HL-60 (cell line): Measurements from ENCODE around the gene GSTT2B.

ENCODE experiments used
- DNase-seq, 2 experiments: peaks; one replicate each; pipeline ENCODE4 v3.0.0-alpha.2; 2010 to 2020; ENCODE audit warnings: low read depth in 1 of 2, low spot score in 1 of 2
- H3K27ac ChIP-seq: fragments of 250-450 bp; sonication (Bioruptor Pico); replicated peaks from 2 replicates; pipeline ENCODE4 v1.5.1; 2020; ENCODE audit warnings: mild to moderate bottlenecking, moderate library complexity
- H3K27me3 ChIP-seq: fragments of 250-450 bp; sonication (Bioruptor Pico); 2 replicates; pipeline ENCODE4 v1.5.1; 2021; ENCODE audit warnings: mild to moderate bottlenecking, moderate library complexity; ENCODE audit not compliant: insufficient read depth, poor library complexity, severe bottlenecking
- H3K4me3 ChIP-seq: replicated peaks from 2 replicates; pipeline ENCODE4 v1.5.1; 2011; ENCODE audit warnings: mild to moderate bottlenecking, control low read depth, low read length; ENCODE audit not compliant: insufficient read depth
- CTCF ChIP-seq: IDR thresholded peaks from one replicate; pipeline ENCODE4 v1.5.1; 2011; ENCODE audit warnings: low read length, control low read depth, inconsistent platforms; ENCODE audit not compliant: insufficient read depth
- GABPA ChIP-seq: IDR thresholded peaks from 2 replicates; pipeline ENCODE4 v1.6.1; 2012; ENCODE audit warnings: low read depth
- POLR2AphosphoS5 ChIP-seq: IDR thresholded peaks from 2 replicates; pipeline ENCODE4 v1.6.1; 2012; ENCODE audit warnings: low read depth
- REST ChIP-seq: IDR thresholded peaks from 2 replicates; pipeline ENCODE4 v1.6.1; 2012; ENCODE audit warnings: low read depth; ENCODE audit not compliant: insufficient replicate concordance
- SPI1 ChIP-seq: IDR thresholded peaks from 2 replicates; pipeline ENCODE4 v1.6.1; 2012; ENCODE audit warnings: low read depth, mild to moderate bottlenecking, borderline replicate concordance

The GSTT2B gene

GRCh38 chr22:23911318-23911980 lies 49.5 kb downstream of the GSTT2B start:
- no peaks in the 10 kb centered on the region for H3K27me3 ChIP-seq
- H3K27ac ChIP-seq: no peak overlapping the region
- DNase-seq: no peak
- no peak for TF ChIP-seq POLR2AphosphoS5
- TF ChIP-seq REST: no peak
- TF ChIP-seq CTCF: no peak
- TF ChIP-seq SPI1: no peak
- TF ChIP-seq GABPA: no peak
- H3K4me3 ChIP-seq: no peak overlapping the region

- no peak overlapping the region for H3K4me3 ChIP-seq
- no peaks in the 10 kb centered on the region for H3K27me3 ChIP-seq
- TF ChIP-seq GABPA: no peak
- TF ChIP-seq REST: no peak
- no peak for TF ChIP-seq POLR2AphosphoS5
- TF ChIP-seq SPI1: no peak
- no peak for TF ChIP-seq CTCF
- no peak overlapping the region for H3K27ac ChIP-seq
- DNase-seq: no peak
These were observed 50.4 kb downstream of the GSTT2B start for GRCh38 chr22:23910496-23911190.

GRCh38 chr22:23909296-23909898 lies 51.6 kb downstream of the GSTT2B start:
- Histone ChIP-seq H3K27ac (no peak overlapping the region), H3K27me3 (no peaks in the 10 kb centered on the region), H3K4me3 (no peak overlapping the region)
- TF ChIP-seq REST (no peak), SPI1 (no peak), CTCF (no peak), GABPA (no peak), POLR2AphosphoS5 (no peak)
- no peak for DNase-seq
